ENCODE data around the gene CUX1.
"Not testable (repeated sequence)": the region's sequence is repeated elsewhere in the genome, so short reads cannot be mapped to it uniquely, and the experiment has no call there.

The CUX1 gene

GRCh38 chr7:102040569-102040968 lies 223.1 kb downstream of the CUX1 start:
- no peaks in the 10 kb centered on the region for H3K36me3 ChIP-seq (ENCODE audit: insufficient read depth, insufficient read length, low read length)
- no peak for DNase-seq (ENCODE audit: low read depth, low spot score)
- no peaks in the 10 kb centered on the region for H3K27me3 ChIP-seq (ENCODE audit: insufficient read depth, insufficient read length)
- no peak for TF ChIP-seq ZNF274 (IDR thresholded peaks at IDR 0.05; ENCODE audit: low read depth, low read length)
- no peak for TF ChIP-seq YY1 (IDR thresholded peaks at IDR 0.05; ENCODE audit: insufficient read depth, insufficient read length)
- TF ChIP-seq SUZ12 (IDR thresholded peaks at IDR 0.05; ENCODE audit: extremely low read depth, insufficient read depth, insufficient read length): no peak
- no peaks in the 10 kb centered on the region for H3K9me3 ChIP-seq (ENCODE audit: insufficient read depth, low read length)
- H3K4me3 ChIP-seq (ENCODE audit: insufficient read length, low read depth): no peak overlapping the region
- no peaks in the 10 kb centered on the region for H3K4me1 ChIP-seq (ENCODE audit: insufficient read depth, insufficient read length)
- H3K9ac ChIP-seq (ENCODE audit: insufficient read length, low read depth): no peak overlapping the region

- no peak overlapping the region for H3K9ac ChIP-seq (ENCODE audit: insufficient read length, low read depth)
- H3K9me3 ChIP-seq (ENCODE audit: insufficient read depth, low read length): no peaks in the 10 kb centered on the region
- TF ChIP-seq ZNF274 (IDR thresholded peaks at IDR 0.05; ENCODE audit: low read depth, low read length): no peak
- TF ChIP-seq SUZ12 (IDR thresholded peaks at IDR 0.05; ENCODE audit: extremely low read depth, insufficient read depth, insufficient read length): no peak
- no peak for TF ChIP-seq YY1 (IDR thresholded peaks at IDR 0.05; ENCODE audit: insufficient read depth, insufficient read length)
- no peak overlapping the region for H3K4me3 ChIP-seq (ENCODE audit: insufficient read length, low read depth)
- no peak for DNase-seq (ENCODE audit: low read depth, low spot score)
- H3K27me3 ChIP-seq (ENCODE audit: insufficient read depth, insufficient read length): no peaks in the 10 kb centered on the region
- no peaks in the 10 kb centered on the region for H3K36me3 ChIP-seq (ENCODE audit: insufficient read depth, insufficient read length, low read length)
- no peaks in the 10 kb centered on the region for H3K4me1 ChIP-seq (ENCODE audit: insufficient read depth, insufficient read length)
Measured at GRCh38 chr7:102042016-102042656, 224.7 kb downstream of the CUX1 start.

- H3K4me3 ChIP-seq (ENCODE audit: insufficient read length, low read depth); H3K9ac ChIP-seq (ENCODE audit: insufficient read length, low read depth); H3K27me3 ChIP-seq (ENCODE audit: insufficient read depth, insufficient read length); H3K4me1 ChIP-seq (ENCODE audit: insufficient read depth, insufficient read length); H3K36me3 ChIP-seq (ENCODE audit: insufficient read depth, insufficient read length, low read length); DNase-seq (ENCODE audit: low read depth, low spot score); H3K9me3 ChIP-seq (ENCODE audit: insufficient read depth, low read length): not testable (repeated sequence)
Measured at GRCh38 chr7:102042796-102043195, 225.4 kb downstream of the CUX1 start.

GRCh38 chr7:102044641-102044983 lies 227.2 kb downstream of the CUX1 start:
- no peaks in the 10 kb centered on the region for H3K36me3 ChIP-seq (ENCODE audit: insufficient read depth, insufficient read length, low read length)
- TF ChIP-seq ZNF274 (IDR thresholded peaks at IDR 0.05; ENCODE audit: low read depth, low read length) (no peak), SUZ12 (IDR thresholded peaks at IDR 0.05; ENCODE audit: extremely low read depth, insufficient read depth, insufficient read length) (no peak), YY1 (IDR thresholded peaks at IDR 0.05; ENCODE audit: insufficient read depth, insufficient read length) (no peak)
- H3K9me3 ChIP-seq (ENCODE audit: insufficient read depth, low read length): no peaks in the 10 kb centered on the region
- H3K4me3 ChIP-seq (ENCODE audit: insufficient read length, low read depth): no peak overlapping the region
- H3K9ac ChIP-seq (ENCODE audit: insufficient read length, low read depth): no peak overlapping the region
- DNase-seq (ENCODE audit: low read depth, low spot score): no peak
- H3K27me3 ChIP-seq (ENCODE audit: insufficient read depth, insufficient read length): no peaks in the 10 kb centered on the region
- H3K4me1 ChIP-seq (ENCODE audit: insufficient read depth, insufficient read length): peaks cover under 1% of the 10 kb centered on the region

GRCh38 chr7:102044984-102045673 lies 227.7 kb downstream of the CUX1 start:
- no peak for DNase-seq (ENCODE audit: low read depth, low spot score)
- Histone ChIP-seq H3K27me3 (ENCODE audit: insufficient read depth, insufficient read length) (no peaks in the 10 kb centered on the region), H3K9ac (ENCODE audit: insufficient read length, low read depth) (no peak overlapping the region), H3K4me1 (ENCODE audit: insufficient read depth, insufficient read length) (peaks cover 3% of the 10 kb centered on the region), H3K36me3 (ENCODE audit: insufficient read depth, insufficient read length, low read length) (no peaks in the 10 kb centered on the region), H3K9me3 (ENCODE audit: insufficient read depth, low read length) (no peaks in the 10 kb centered on the region), H3K4me3 (ENCODE audit: insufficient read length, low read depth) (no peak overlapping the region)
- TF ChIP-seq ZNF274 (IDR thresholded peaks at IDR 0.05; ENCODE audit: low read depth, low read length): no peak
- no peak for TF ChIP-seq SUZ12 (IDR thresholded peaks at IDR 0.05; ENCODE audit: extremely low read depth, insufficient read depth, insufficient read length)
- TF ChIP-seq YY1 (IDR thresholded peaks at IDR 0.05; ENCODE audit: insufficient read depth, insufficient read length): no peak

- Histone ChIP-seq H3K4me3 (ENCODE audit: insufficient read length, low read depth) (no peak overlapping the region), H3K9ac (ENCODE audit: insufficient read length, low read depth) (no peak overlapping the region), H3K4me1 (ENCODE audit: insufficient read depth, insufficient read length) (peaks cover 4% of the 10 kb centered on the region), H3K9me3 (ENCODE audit: insufficient read depth, low read length) (no peaks in the 10 kb centered on the region), H3K27me3 (ENCODE audit: insufficient read depth, insufficient read length) (no peaks in the 10 kb centered on the region), H3K36me3 (ENCODE audit: insufficient read depth, insufficient read length, low read length) (no peaks in the 10 kb centered on the region)
- TF ChIP-seq ZNF274 (IDR thresholded peaks at IDR 0.05; ENCODE audit: low read depth, low read length) (no peak), YY1 (IDR thresholded peaks at IDR 0.05; ENCODE audit: insufficient read depth, insufficient read length) (no peak), SUZ12 (IDR thresholded peaks at IDR 0.05; ENCODE audit: extremely low read depth, insufficient read depth, insufficient read length) (no peak)
- DNase-seq (ENCODE audit: low read depth, low spot score): no peak
Measured at GRCh38 chr7:102045681-102046372, 228.4 kb downstream of the CUX1 start.

GRCh38 chr7:102046373-102047117 lies 229.1 kb downstream of the CUX1 start:
- Histone ChIP-seq H3K4me3 (ENCODE audit: insufficient read length, low read depth) (no peak overlapping the region), H3K4me1 (ENCODE audit: insufficient read depth, insufficient read length) (peaks cover 6% of the 10 kb centered on the region), H3K9me3 (ENCODE audit: insufficient read depth, low read length) (no peaks in the 10 kb centered on the region), H3K36me3 (ENCODE audit: insufficient read depth, insufficient read length, low read length) (no peaks in the 10 kb centered on the region), H3K27me3 (ENCODE audit: insufficient read depth, insufficient read length) (no peaks in the 10 kb centered on the region), H3K9ac (ENCODE audit: insufficient read length, low read depth) (no peak overlapping the region)
- TF ChIP-seq YY1 (IDR thresholded peaks at IDR 0.05; ENCODE audit: insufficient read depth, insufficient read length): no peak
- no peak for TF ChIP-seq SUZ12 (IDR thresholded peaks at IDR 0.05; ENCODE audit: extremely low read depth, insufficient read depth, insufficient read length)
- no peak for TF ChIP-seq ZNF274 (IDR thresholded peaks at IDR 0.05; ENCODE audit: low read depth, low read length)
- no peak for DNase-seq (ENCODE audit: low read depth, low spot score)

All from NT2/D1 (cell line).